Amniotic epithelial cell (primary cell): ENCODE measurements around the gene REEP3.
"Not testable (repeated sequence)": the region's sequence is repeated elsewhere in the genome, so short reads cannot be mapped to it uniquely, and the experiment has no call there.

Source experiments
- DNase-seq: peaks from one replicate; pipeline ENCODE4 v3.0.0-alpha.2; 2010; ENCODE audit warnings: low read depth

Gene REEP3

GRCh38 chr10:63520500-63521415, at the start of gene REEP3:
TSS of gene REEP3 (plus strand) at chr10:63521401. CDS start at chr10:63521546, 145 bp downstream.
- DNase-seq, result peak; percentile 77

- DNase-seq, result no peak
Measured at GRCh38 chr10:63474488-63474887, 46.7 kb upstream of the REEP3 start.

- DNase-seq, result no peak
Measured at GRCh38 chr10:63477927-63478326, 43.3 kb upstream of the REEP3 start.

GRCh38 chr10:63478564-63478963, 42.6 kb upstream of the REEP3 start:
- no peak for DNase-seq

GRCh38 chr10:63480237-63480636, 41.0 kb upstream of the REEP3 start:
- no peak for DNase-seq

- DNase-seq, result no peak
Measured at GRCh38 chr10:63481815-63482421, 39.3 kb upstream of the REEP3 start.

GRCh38 chr10:63483983-63484382, 37.2 kb upstream of the REEP3 start:
- no peak for DNase-seq

GRCh38 chr10:63487990-63488389, 33.2 kb upstream of the REEP3 start:
- DNase-seq, result no peak

- DNase-seq, result no peak
Measured at GRCh38 chr10:63489838-63490237, 31.4 kb upstream of the REEP3 start.

GRCh38 chr10:63491588-63492316, 29.4 kb upstream of the REEP3 start:
- DNase-seq, result peak; percentile 92

GRCh38 chr10:63492317-63492690, 28.9 kb upstream of the REEP3 start:
- DNase-seq, result peak; percentile 48

- DNase-seq, result no peak
Measured at GRCh38 chr10:63493004-63493403, 28.2 kb upstream of the REEP3 start.

- DNase-seq, result no peak
Measured at GRCh38 chr10:63494951-63495350, 26.2 kb upstream of the REEP3 start.

- DNase-seq, result no peak
Measured at GRCh38 chr10:63496561-63496960, 24.6 kb upstream of the REEP3 start.

- no peak for DNase-seq
Measured at GRCh38 chr10:63497321-63497720, 23.9 kb upstream of the REEP3 start.

- peak; percentile 44 for DNase-seq
Measured at GRCh38 chr10:63498665-63499064, 22.5 kb upstream of the REEP3 start.

- not testable (repeated sequence) for DNase-seq
Measured at GRCh38 chr10:63500551-63500950, 20.6 kb upstream of the REEP3 start.

- DNase-seq, result no peak
Measured at GRCh38 chr10:63501954-63502353, 19.2 kb upstream of the REEP3 start.

GRCh38 chr10:63502832-63503231, 18.4 kb upstream of the REEP3 start:
- no peak for DNase-seq

- no peak for DNase-seq
Measured at GRCh38 chr10:63503395-63503794, 17.8 kb upstream of the REEP3 start.

- DNase-seq, result peak; percentile 52
Measured at GRCh38 chr10:63504145-63504881, 16.9 kb upstream of the REEP3 start.

- no peak for DNase-seq
Measured at GRCh38 chr10:63505562-63505961, 15.6 kb upstream of the REEP3 start.
